ENCODE data around the gene MLLT6. TPM values are rescaled to one million over a fixed set of nuclear protein-coding genes. Genes with fewer than 3 reads are reported as not detected.
A peak's percentile ranks its signal among the peaks of the same experiment; 100 is the strongest.

Gene MLLT6
- total and polyA plus RNA-seq, 2 of the 13 experiments (the other 11 are each of a cell fraction or from before 2014, with no cell fraction given): 50.7 to 69.5 TPM

GRCh38 chr17:38703742-38704605 is 1.1 kb upstream of the MLLT6 start (continued):
- TF ChIP-seq IRF9 (CRISPR knock-in tag; IDR thresholded peaks at IDR 0.05; ENCODE audit: borderline replicate concordance) (0 out of 2 replicates have a peak, but pooled peaks have one; percentile 17), HBP1 (CRISPR knock-in tag; IDR thresholded peaks at IDR 0.05; ENCODE audit: low read depth) (peak; percentile 28), AHR (CRISPR knock-in tag; IDR thresholded peaks at IDR 0.05) (no peak; the same call in 1 of the 2 replicates), NCOR1 (IDR thresholded peaks at IDR 0.05; ENCODE audit: borderline replicate concordance, low read length) (peak; percentile 100), ATAD3A (CRISPR knock-in tag; IDR thresholded peaks at IDR 0.05) (no peak), ZNF331 (CRISPR knock-in tag; IDR thresholded peaks at IDR 0.05) (peak; percentile 95), ELF3 (CRISPR knock-in tag; IDR thresholded peaks at IDR 0.05) (peak; percentile 98), ZNF580 (CRISPR knock-in tag; IDR thresholded peaks at IDR 0.05; ENCODE audit: borderline replicate concordance, low read depth) (peak; percentile 99), ARID4A (CRISPR knock-in tag; IDR thresholded peaks at IDR 0.05; ENCODE audit: borderline replicate concordance) (peak; percentile 95)
- TF ChIP-seq, protein P1, sequence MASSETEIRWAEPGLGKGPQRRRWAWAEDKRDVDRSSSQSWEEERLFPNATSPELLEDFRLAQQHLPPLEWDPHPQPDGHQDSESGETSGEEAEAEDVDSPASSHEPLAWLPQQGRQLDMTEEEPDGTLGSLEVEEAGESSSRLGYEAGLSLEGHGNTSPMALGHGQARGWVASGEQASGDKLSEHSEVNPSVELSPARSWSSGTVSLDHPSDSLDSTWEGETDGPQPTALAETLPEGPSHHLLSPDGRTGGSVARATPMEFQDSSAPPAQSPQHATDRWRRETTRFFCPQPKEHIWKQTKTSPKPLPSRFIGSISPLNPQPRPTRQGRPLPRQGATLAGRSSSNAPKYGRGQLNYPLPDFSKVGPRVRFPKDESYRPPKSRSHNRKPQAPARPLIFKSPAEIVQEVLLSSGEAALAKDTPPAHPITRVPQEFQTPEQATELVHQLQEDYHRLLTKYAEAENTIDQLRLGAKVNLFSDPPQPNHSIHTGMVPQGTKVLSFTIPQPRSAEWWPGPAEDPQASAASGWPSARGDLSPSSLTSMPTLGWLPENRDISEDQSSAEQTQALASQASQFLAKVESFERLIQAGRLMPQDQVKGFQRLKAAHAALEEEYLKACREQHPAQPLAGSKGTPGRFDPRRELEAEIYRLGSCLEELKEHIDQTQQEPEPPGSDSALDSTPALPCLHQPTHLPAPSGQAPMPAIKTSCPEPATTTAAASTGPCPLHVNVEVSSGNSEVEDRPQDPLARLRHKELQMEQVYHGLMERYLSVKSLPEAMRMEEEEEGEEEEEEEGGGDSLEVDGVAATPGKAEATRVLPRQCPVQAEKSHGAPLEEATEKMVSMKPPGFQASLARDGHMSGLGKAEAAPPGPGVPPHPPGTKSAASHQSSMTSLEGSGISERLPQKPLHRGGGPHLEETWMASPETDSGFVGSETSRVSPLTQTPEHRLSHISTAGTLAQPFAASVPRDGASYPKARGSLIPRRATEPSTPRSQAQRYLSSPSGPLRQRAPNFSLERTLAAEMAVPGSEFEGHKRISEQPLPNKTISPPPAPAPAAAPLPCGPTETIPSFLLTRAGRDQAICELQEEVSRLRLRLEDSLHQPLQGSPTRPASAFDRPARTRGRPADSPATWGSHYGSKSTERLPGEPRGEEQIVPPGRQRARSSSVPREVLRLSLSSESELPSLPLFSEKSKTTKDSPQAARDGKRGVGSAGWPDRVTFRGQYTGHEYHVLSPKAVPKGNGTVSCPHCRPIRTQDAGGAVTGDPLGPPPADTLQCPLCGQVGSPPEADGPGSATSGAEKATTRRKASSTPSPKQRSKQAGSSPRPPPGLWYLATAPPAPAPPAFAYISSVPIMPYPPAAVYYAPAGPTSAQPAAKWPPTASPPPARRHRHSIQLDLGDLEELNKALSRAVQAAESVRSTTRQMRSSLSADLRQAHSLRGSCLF (CRISPR knock-in tag; IDR thresholded peaks at IDR 0.05; ENCODE audit: borderline replicate concordance): peak; percentile 3; the same call in 1 of the 2 replicates

Data from HepG2 (cell line).